Panc1 (cell line): ENCODE measurements around the gene G2E3.
"Not testable (repeated sequence)": the region's sequence is repeated elsewhere in the genome, so short reads cannot be mapped to it uniquely, and the experiment has no call there.

Experiments used
- CTCF ChIP-seq: fragments of 450-650 bp; IDR thresholded peaks from 2 replicates; pipeline ENCODE4 v1.5.1; 2017; ENCODE audit warnings: mild to moderate bottlenecking
- POLR2AphosphoS5 ChIP-seq: IDR thresholded peaks from 2 replicates; pipeline ENCODE4 v1.6.1; 2012; ENCODE audit warnings: mild to moderate bottlenecking, low read depth, low read length, moderate library complexity

DNA sequence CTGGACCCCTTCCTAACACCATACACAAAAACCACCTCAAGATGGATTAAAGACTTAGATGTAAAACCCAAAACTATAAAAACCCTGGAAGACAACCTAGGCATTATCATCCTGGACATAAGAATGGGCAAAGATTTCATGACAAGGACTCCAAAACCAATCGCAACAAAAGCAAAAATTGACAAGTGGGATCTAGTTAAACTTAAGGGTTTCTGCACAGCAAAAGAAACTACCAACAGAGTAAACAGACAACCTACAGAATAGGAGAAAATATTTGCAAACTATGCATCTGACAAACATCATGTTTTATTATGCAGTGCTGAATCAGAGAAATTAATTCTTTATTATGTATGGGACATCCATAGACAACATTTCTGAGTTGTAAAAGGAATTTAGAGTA lies 17.4 kb downstream of the G2E3 start:
- not testable (repeated sequence) for TF ChIP-seq CTCF, POLR2AphosphoS5
